Choroid plexus epithelial cell (primary cell): ENCODE data around the gene ADGRL2.

Experiments used
- DNase-seq: peaks from one replicate; pipeline ENCODE4 v3.0.0-alpha.2; 2010; ENCODE audit warnings: low read depth
- H3K4me3 ChIP-seq: 2 replicates; pipeline ENCODE4 v1.5.1; 2011; ENCODE audit warnings: low read depth, mild to moderate bottlenecking, control low read depth, low read length, moderate library complexity
- CTCF ChIP-seq: conservative IDR thresholded peaks from 2 replicates; pipeline ENCODE4 v1.5.1; 2011; ENCODE audit warnings: low read depth, mild to moderate bottlenecking, control low read depth, inconsistent platforms, low read length, moderate library complexity

The ADGRL2 gene

GRCh38 chr1:81998165-81998564, 197.4 kb downstream of the ADGRL2 start:
- peak; percentile 36 for DNase-seq
- H3K4me3 ChIP-seq: no peak overlapping the region
- TF ChIP-seq CTCF: no peak

GRCh38 chr1:81999364-81999763, 198.6 kb downstream of the ADGRL2 start:
- TF ChIP-seq CTCF: no peak
- DNase-seq: no peak
- no peak overlapping the region for H3K4me3 ChIP-seq

- no peak for DNase-seq
- no peak overlapping the region for H3K4me3 ChIP-seq
- no peak for TF ChIP-seq CTCF
Observed at GRCh38 chr1:82000221-82000620, 199.5 kb downstream of the ADGRL2 start.

GRCh38 chr1:82001345-82001744, 200.6 kb downstream of the ADGRL2 start:
- H3K4me3 ChIP-seq: no peak overlapping the region
- no peak for DNase-seq
- no peak for TF ChIP-seq CTCF

GRCh38 chr1:82007804-82008203, 207.1 kb downstream of the ADGRL2 start:
- TF ChIP-seq CTCF: no peak
- no peak for DNase-seq
- H3K4me3 ChIP-seq: no peak overlapping the region

GRCh38 chr1:82013702-82014101, 213.0 kb downstream of the ADGRL2 start:
- no peak overlapping the region for H3K4me3 ChIP-seq
- TF ChIP-seq CTCF: peak; percentile 31
- DNase-seq: peak; percentile 14

GRCh38 chr1:82015444-82015843, 214.7 kb downstream of the ADGRL2 start:
- no peak for DNase-seq

More at GRCh38 chr1:82015444-82015843, 214.7 kb downstream of the ADGRL2 start:
- no peak overlapping the region for H3K4me3 ChIP-seq
- TF ChIP-seq CTCF: no peak
